SJSA1 (cell line): Measurements from ENCODE around the gene LAG3. TPM values are rescaled to one million over a fixed set of nuclear protein-coding genes. Genes with fewer than 3 reads are reported as not detected.

Experiments
- DNase-seq, 2 experiments: peaks; one replicate each; pipeline ENCODE4 v3.0.0-alpha.2; 2015 to 2020; ENCODE audit warnings: low spot score in 2 of 2, low read depth in 1 of 2
- H3K27ac ChIP-seq: fragments of 250-450 bp; sonication (Bioruptor Pico); 2 replicates; pipeline ENCODE4 v1.5.1; 2020; ENCODE audit warnings: mild to moderate bottlenecking, moderate library complexity
- H3K27me3 ChIP-seq: fragments of 250-450 bp; sonication (Bioruptor Pico); replicated peaks from 2 replicates; pipeline ENCODE4 v1.5.1; 2020; ENCODE audit warnings: mild to moderate bottlenecking, moderate library complexity
- H3K36me3 ChIP-seq: fragments of 250-450 bp; sonication (Bioruptor Pico); 2 replicates; pipeline ENCODE4 v1.5.1; 2020; ENCODE audit warnings: mild to moderate bottlenecking
- H3K4me1 ChIP-seq: fragments of 250-450 bp; sonication (Bioruptor Pico); replicated peaks from 2 replicates; pipeline ENCODE4 v1.6.1; 2021; ENCODE audit warnings: mild to moderate bottlenecking
- H3K4me3 ChIP-seq: fragments of 250-450 bp; sonication (Bioruptor Pico); 2 replicates; pipeline ENCODE4 v1.5.1; 2020; ENCODE audit warnings: mild to moderate bottlenecking
- H3K9me3 ChIP-seq: fragments of 250-450 bp; sonication (Bioruptor Pico); replicated peaks from 2 replicates; pipeline ENCODE4 v1.5.1; 2020; ENCODE audit warnings: mild to moderate bottlenecking
- total RNA-seq: library from RNA; depleted of rRNA; stranded (reverse); fragments of >200 nt; shearing (Covaris generic); gene quantifications from 2 replicates; pipeline ENCODE4 v1.2.3, GENCODE V29; 2014; rRNA removed

LAG3 gene
- total RNA-seq, 1 experiment from 2014 or later, result 0.47 TPM

GRCh38 chr12:6822426-6823135, 50.3 kb downstream of the LAG3 start:
- H3K9me3 ChIP-seq, result no peaks in the 10 kb centered on the region
- H3K36me3 ChIP-seq, result no peaks in the 10 kb centered on the region
- no peak overlapping the region for H3K4me3 ChIP-seq
- peaks cover 76% of the 10 kb centered on the region for H3K27me3 ChIP-seq
- H3K27ac ChIP-seq, result no peak overlapping the region
- H3K4me1 ChIP-seq, result peaks cover 7% of the 10 kb centered on the region; the same call in 1 of the 2 replicates
- no peak for DNase-seq

- Histone ChIP-seq H3K4me3 (no peak overlapping the region), H3K27me3 (peaks cover 82% of the 10 kb centered on the region), H3K9me3 (peaks cover under 1% of the 10 kb centered on the region; the same call in 1 of the 2 replicates), H3K36me3 (no peaks in the 10 kb centered on the region), H3K27ac (no peak overlapping the region), H3K4me1 (peaks cover 13% of the 10 kb centered on the region)
- DNase-seq, result no peak
Measured at GRCh38 chr12:6823182-6824084, 51.1 kb downstream of the LAG3 start.

GRCh38 chr12:6824085-6824775, 51.9 kb downstream of the LAG3 start:
- Histone ChIP-seq H3K27me3 (peaks cover 86% of the 10 kb centered on the region), H3K9me3 (peaks cover 5% of the 10 kb centered on the region), H3K4me3 (no peak overlapping the region), H3K36me3 (0 out of 2 replicates have a peak, but pooled peaks cover 3% of the 10 kb centered on the region), H3K27ac (no peak overlapping the region), H3K4me1 (peaks cover 21% of the 10 kb centered on the region)
- no peak for DNase-seq

DNA sequence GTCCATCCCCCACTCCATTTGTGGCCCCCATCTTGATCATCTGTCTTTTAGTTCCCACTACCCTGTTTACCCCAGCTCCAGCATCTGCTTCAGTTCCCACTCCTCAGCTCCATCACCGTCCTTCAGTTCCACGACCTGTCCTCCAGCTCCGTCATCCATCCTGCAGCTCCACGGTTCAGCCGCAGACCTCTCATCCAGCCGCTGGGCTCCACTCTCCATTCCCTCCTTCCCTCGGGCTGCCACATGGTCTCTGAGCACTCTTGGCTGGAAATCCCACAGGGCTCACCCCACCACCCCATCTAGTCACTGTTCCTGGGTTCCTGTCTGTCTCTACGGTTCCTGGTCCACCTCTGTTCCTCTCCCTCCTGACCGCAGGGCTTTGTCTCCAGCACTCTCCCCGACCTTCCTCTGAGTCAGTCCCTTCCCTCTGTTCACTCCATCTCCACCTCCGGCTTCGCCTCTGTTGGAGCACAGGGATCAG, 52.6 kb downstream of the LAG3 start:
- H3K36me3 ChIP-seq, result 0 out of 2 replicates have a peak, but pooled peaks cover 3% of the 10 kb centered on the region
- H3K9me3 ChIP-seq, result peaks cover 5% of the 10 kb centered on the region
- no peak overlapping the region for H3K27ac ChIP-seq
- H3K4me1 ChIP-seq, result peaks cover 21% of the 10 kb centered on the region
- H3K27me3 ChIP-seq, result peaks cover 88% of the 10 kb centered on the region
- H3K4me3 ChIP-seq, result no peak overlapping the region
- DNase-seq, result no peak

DNA sequence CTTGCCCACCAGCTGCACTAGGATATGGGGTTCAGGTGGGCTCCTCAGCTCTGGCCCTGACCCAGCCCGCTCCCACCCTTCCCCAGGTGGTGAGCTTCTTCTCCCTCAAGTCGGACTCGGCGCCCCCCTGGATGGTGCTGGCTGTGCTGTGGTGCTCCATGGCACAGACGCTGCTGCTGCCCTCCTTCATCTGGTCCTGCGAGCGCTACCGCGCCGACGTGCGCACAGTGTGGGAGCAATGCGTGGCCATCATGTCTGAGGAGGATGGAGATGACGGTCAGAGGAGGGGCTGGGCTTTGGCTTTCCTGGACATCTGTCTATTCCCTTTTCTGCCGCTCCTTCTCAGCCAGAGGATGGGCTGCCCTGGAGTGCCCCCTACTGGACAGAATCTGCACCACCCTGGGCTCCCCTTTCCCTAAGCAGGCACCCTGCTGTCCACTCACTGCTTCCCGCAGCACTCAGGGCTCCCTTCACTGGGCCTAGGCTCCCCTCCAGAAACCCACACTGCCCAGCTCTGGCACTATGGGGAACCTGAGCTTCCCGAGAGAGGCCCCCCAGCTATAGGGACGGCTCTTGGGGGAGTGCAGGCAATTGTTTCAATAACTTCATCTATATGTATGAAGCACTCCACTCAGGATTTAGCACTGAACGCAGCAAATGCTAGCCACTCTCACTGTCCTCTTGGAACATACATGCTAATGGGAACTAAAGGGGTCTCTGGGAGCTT, 53.2 kb downstream of the LAG3 start:
- 0 out of 2 replicates have a peak, but pooled peaks cover 3% of the 10 kb centered on the region for H3K36me3 ChIP-seq
- H3K27me3 ChIP-seq, result peaks cover 90% of the 10 kb centered on the region
- H3K4me1 ChIP-seq, result peaks cover 21% of the 10 kb centered on the region
- peaks cover 5% of the 10 kb centered on the region for H3K9me3 ChIP-seq
- no peak overlapping the region for H3K4me3 ChIP-seq
- DNase-seq, result peak; percentile 84 to 85
- no peak overlapping the region for H3K27ac ChIP-seq

GRCh38 chr12:6826125-6826733, 53.9 kb downstream of the LAG3 start:
- H3K27me3 ChIP-seq, result peaks cover 88% of the 10 kb centered on the region
- H3K27ac ChIP-seq, result no peak overlapping the region
- no peak overlapping the region for H3K4me3 ChIP-seq
- H3K36me3 ChIP-seq, result 0 out of 2 replicates have a peak, but pooled peaks cover 3% of the 10 kb centered on the region
- H3K4me1 ChIP-seq, result peaks cover 21% of the 10 kb centered on the region
- DNase-seq, result no peak
- peaks cover 5% of the 10 kb centered on the region for H3K9me3 ChIP-seq

DNA sequence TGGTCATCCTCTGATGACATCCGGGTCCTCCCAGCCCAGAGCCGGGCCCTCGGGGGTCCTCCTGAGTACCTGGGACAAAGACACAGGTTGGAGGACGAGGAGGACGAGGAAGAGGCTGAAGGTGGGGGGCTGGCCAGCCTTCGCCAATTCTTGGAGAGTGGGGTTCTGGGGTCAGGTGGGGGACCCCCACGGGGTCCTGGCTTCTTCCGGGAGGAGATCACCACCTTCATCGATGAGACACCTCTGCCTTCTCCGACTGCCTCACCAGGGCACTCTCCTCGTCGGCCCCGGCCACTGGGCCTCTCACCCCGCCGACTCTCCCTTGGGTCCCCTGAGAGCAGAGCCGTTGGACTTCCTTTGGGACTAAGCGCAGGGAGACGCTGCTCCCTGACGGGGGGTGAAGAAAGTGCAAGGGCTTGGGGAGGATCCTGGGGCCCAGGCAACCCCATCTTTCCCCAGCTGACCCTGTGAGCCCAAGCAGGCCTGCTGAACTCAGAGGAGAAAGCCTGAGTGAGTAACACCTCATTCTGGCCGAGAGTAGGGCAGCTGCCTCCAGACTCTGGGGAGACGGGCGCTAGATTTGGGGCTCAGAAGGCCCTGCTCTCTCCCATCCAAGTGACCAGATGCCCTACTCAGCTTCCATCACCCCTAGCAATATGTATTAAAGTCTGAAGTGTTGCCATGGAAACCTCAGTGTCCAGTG, 54.6 kb downstream of the LAG3 start:
- Histone ChIP-seq H3K4me1 (peaks cover 21% of the 10 kb centered on the region), H3K4me3 (no peak overlapping the region), H3K36me3 (0 out of 2 replicates have a peak, but pooled peaks cover 3% of the 10 kb centered on the region), H3K9me3 (peaks cover 5% of the 10 kb centered on the region), H3K27ac (no peak overlapping the region), H3K27me3 (peaks cover 84% of the 10 kb centered on the region)
- no peak for DNase-seq

- H3K4me3 ChIP-seq, result no peak overlapping the region
- H3K36me3 ChIP-seq, result 0 out of 2 replicates have a peak, but pooled peaks cover 3% of the 10 kb centered on the region
- peaks cover 84% of the 10 kb centered on the region for H3K27me3 ChIP-seq
- peaks cover 21% of the 10 kb centered on the region for H3K4me1 ChIP-seq
- peaks cover 5% of the 10 kb centered on the region for H3K9me3 ChIP-seq
- no peak overlapping the region for H3K27ac ChIP-seq
- peak in 1 of 2 experiments; percentile 31 for DNase-seq
Measured at GRCh38 chr12:6827437-6827911, 55.2 kb downstream of the LAG3 start.

Other genes with a start within 250 kb of the LAG3 start
- 5,440 and 7,155 TPM in 2 replicates for gene GAPDH, start 238.0 kb upstream of the LAG3 start, total RNA-seq
- 12.1 and 14.9 TPM in 2 replicates for gene IFFO1, start 216.5 kb upstream of the LAG3 start, total RNA-seq
- 48.3 and 76.6 TPM in 2 replicates for gene NOP2, start 204.2 kb upstream of the LAG3 start, total RNA-seq
- 178 and 180 TPM in 2 replicates for gene CHD4, start 165.1 kb upstream of the LAG3 start, total RNA-seq
- not detected in 2 replicates for gene LPAR5, start 136.6 kb upstream of the LAG3 start, total RNA-seq
- gene ACRBP, start 125.1 kb upstream of the LAG3 start, total RNA-seq, result not detected in 2 replicates
- gene ING4, start 109.4 kb upstream of the LAG3 start, total RNA-seq, result 34.8 and 41.0 TPM in 2 replicates
- gene ZNF384, start 83.1 kb upstream of the LAG3 start, total RNA-seq, result 19.5 and 20.0 TPM in 2 replicates
- not detected in 2 replicates for gene PIANP, start 71.7 kb upstream of the LAG3 start, total RNA-seq
- 80.2 and 82.4 TPM in 2 replicates for gene COPS7A, start 48.5 kb upstream of the LAG3 start, total RNA-seq
- gene MLF2, start 19.4 kb upstream of the LAG3 start, total RNA-seq, result 171 and 243 TPM in 2 replicates
- 243 and 442 TPM in 2 replicates for gene PTMS, start 6.2 kb upstream of the LAG3 start, total RNA-seq
- gene CD4, start 17.0 kb downstream of the LAG3 start, total RNA-seq, result not detected in 2 replicates
- gene GPR162, start 49.3 kb downstream of the LAG3 start, total RNA-seq, result 0.16 TPM in 1 of 2 replicates, not detected in the other
- gene P3H3, start 55.9 kb downstream of the LAG3 start, total RNA-seq, result 0.63 TPM in 1 of 2 replicates, not detected in the other
- gene GNB3, start 68.4 kb downstream of the LAG3 start, total RNA-seq, result not detected in 2 replicates
- gene CDCA3, start 78.8 kb downstream of the LAG3 start, total RNA-seq, result 143 and 156 TPM in 2 replicates
- gene USP5, start 79.6 kb downstream of the LAG3 start, total RNA-seq, result 121 and 150 TPM in 2 replicates
- 1,911 and 2,129 TPM in 2 replicates for gene TPI1, start 95.0 kb downstream of the LAG3 start, total RNA-seq
- gene SPSB2, start 100.8 kb downstream of the LAG3 start, total RNA-seq, result 14.1 and 16.2 TPM in 2 replicates
- gene LRRC23, start 132.3 kb downstream of the LAG3 start, total RNA-seq, result 12.2 and 20.0 TPM in 2 replicates
- gene ENO2, start 142.1 kb downstream of the LAG3 start, total RNA-seq, result 5.3 and 7.1 TPM in 2 replicates
- gene ATN1, start 155.4 kb downstream of the LAG3 start, total RNA-seq, result 6.0 and 7.2 TPM in 2 replicates
- gene RNU7-1, start 171.3 kb downstream of the LAG3 start, total RNA-seq, result not detected in 2 replicates
- gene C12orf57, start 171.5 kb downstream of the LAG3 start, total RNA-seq, result 331 and 408 TPM in 2 replicates
- gene PTPN6, start 178.8 kb downstream of the LAG3 start, total RNA-seq, result not detected in 2 replicates
- 254 and 334 TPM in 2 replicates for gene PHB2, start 198.1 kb downstream of the LAG3 start, total RNA-seq
- 60.7 and 65.8 TPM in 2 replicates for gene EMG1, start 198.4 kb downstream of the LAG3 start, total RNA-seq
- gene LPCAT3, start 246.0 kb downstream of the LAG3 start, total RNA-seq, result 8.3 and 19.2 TPM in 2 replicates